ENCODE data around the gene KXD1. TPM values are rescaled to one million over a fixed set of nuclear protein-coding genes. Genes with fewer than 3 reads are reported as not detected.
A peak's percentile ranks its signal among the peaks of the same experiment; 100 is the strongest.

Gene KXD1
- total RNA-seq, 1 experiment from 2014 or later: 138 TPM

DNA sequence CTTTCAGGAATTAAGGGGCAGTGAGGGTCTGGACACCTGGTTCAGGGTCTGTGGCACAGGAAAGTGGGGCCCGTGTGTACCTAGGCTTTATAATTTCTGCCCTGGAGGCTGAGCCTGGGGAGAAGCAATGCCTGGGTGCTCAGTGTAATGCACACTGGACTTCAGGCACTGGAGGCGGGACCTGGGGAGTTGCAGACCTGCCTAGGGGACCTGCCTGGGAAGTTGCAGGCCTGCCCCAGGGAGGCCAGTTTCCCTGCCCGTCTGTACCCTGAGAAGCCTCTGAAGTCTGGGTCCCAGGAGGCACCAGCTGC is 52.5 kb downstream of the KXD1 start:
- TF ChIP-seq, protein P1, sequence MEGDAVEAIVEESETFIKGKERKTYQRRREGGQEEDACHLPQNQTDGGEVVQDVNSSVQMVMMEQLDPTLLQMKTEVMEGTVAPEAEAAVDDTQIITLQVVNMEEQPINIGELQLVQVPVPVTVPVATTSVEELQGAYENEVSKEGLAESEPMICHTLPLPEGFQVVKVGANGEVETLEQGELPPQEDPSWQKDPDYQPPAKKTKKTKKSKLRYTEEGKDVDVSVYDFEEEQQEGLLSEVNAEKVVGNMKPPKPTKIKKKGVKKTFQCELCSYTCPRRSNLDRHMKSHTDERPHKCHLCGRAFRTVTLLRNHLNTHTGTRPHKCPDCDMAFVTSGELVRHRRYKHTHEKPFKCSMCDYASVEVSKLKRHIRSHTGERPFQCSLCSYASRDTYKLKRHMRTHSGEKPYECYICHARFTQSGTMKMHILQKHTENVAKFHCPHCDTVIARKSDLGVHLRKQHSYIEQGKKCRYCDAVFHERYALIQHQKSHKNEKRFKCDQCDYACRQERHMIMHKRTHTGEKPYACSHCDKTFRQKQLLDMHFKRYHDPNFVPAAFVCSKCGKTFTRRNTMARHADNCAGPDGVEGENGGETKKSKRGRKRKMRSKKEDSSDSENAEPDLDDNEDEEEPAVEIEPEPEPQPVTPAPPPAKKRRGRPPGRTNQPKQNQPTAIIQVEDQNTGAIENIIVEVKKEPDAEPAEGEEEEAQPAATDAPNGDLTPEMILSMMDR (conservative IDR thresholded peaks at IDR 0.05): no peak
- peaks cover 27% of the 10 kb centered on the region for H3K23me2 ChIP-seq (ENCODE audit: insufficient read length, low read depth, low read length, poor library complexity, severe bottlenecking)
- no peak overlapping the region for H2AFZ ChIP-seq (ENCODE audit: low read length)
- H4K8ac ChIP-seq (replicated peaks; ENCODE audit: insufficient read length, low read depth, low read length): no peak overlapping the region
- no peak overlapping the region for H3K23ac ChIP-seq (ENCODE audit: insufficient read length, low read depth, low read length)
- H3K56ac ChIP-seq (ENCODE audit: insufficient read length, low read depth, low read length): no peak overlapping the region
- H3K36me3 Mint-ChIP-seq (ENCODE audit: insufficient read depth in 1 of 3, low read depth in 3 of 3): peaks cover 0 to 2% (median 0%) of the 10 kb centered on the region in 3 experiments; a peak in 3 of 7 replicates
- H3K27ac ChIP-seq (ENCODE audit: insufficient read length, low read depth, low read length): no peak overlapping the region
- no peak overlapping the region for H4K91ac ChIP-seq (ENCODE audit: insufficient read length, low read depth, low read length)
- no peaks in the 10 kb centered on the region for H3K79me2 ChIP-seq (ENCODE audit: insufficient read depth, low read length)
- peaks cover 78% of the 10 kb centered on the region for H3K27me3 ChIP-seq (ENCODE audit: insufficient read depth, low read length)
- peaks cover 86% of the 10 kb centered on the region for H3K27me3 Mint-ChIP-seq (ENCODE audit: low read depth)
- no peak overlapping the region for H2BK20ac ChIP-seq (ENCODE audit: low read depth, low read length, poor library complexity, severe bottlenecking)
- H4K5ac ChIP-seq (ENCODE audit: insufficient read length, low read depth, low read length): no peak overlapping the region
- no peaks in the 10 kb centered on the region for H4K20me1 ChIP-seq (ENCODE audit: control insufficient read depth, insufficient read depth, insufficient read length)
- DNase-seq: no peak
- H3K79me1 ChIP-seq (ENCODE audit: insufficient read depth, low read depth, low read length, poor library complexity, severe bottlenecking): no peaks in the 10 kb centered on the region
- H3K4me1 ChIP-seq (ENCODE audit: insufficient read depth, low read length): peaks cover 17% of the 10 kb centered on the region
- no peak overlapping the region for H3T11ph ChIP-seq (ENCODE audit: low read length)
- no peak overlapping the region for H3K14ac ChIP-seq (ENCODE audit: insufficient read depth, low read length)
- peaks cover 0 to 2% of the 10 kb centered on the region in 2 experiments; a peak in 2 of 5 replicates for H3K9me3 Mint-ChIP-seq
- H3K4ac ChIP-seq (ENCODE audit: low read depth, low read length): no peak overlapping the region
- peaks cover 45 to 58% of the 10 kb centered on the region in 2 experiments for H3K4me1 Mint-ChIP-seq
- peak overlapping the region; percentile 44 for H3K4me2 ChIP-seq (ENCODE audit: insufficient read depth, insufficient read length, low read length)
- whole genome bisulfite sequencing (ENCODE audit: extremely low coverage, insufficient read length, low lambda C conversion rate): no CpG with 5 or more reads among the region's 3 CpGs
- no peak overlapping the region for H2BK5ac ChIP-seq (ENCODE audit: insufficient read length, low read length)
- H3K4me3 Mint-ChIP-seq: peak overlapping the region; percentile 30 to 60; a peak in 2 of 5 replicates
- no peak overlapping the region for H3K18ac ChIP-seq (ENCODE audit: insufficient read length, low read depth, low read length)
- H2BK12ac ChIP-seq (ENCODE audit: insufficient read length, low read depth, low read length): no peak overlapping the region
- H3K9ac ChIP-seq (ENCODE audit: extremely low read depth, insufficient read length, low read length): no peak overlapping the region
- H2AK5ac ChIP-seq (ENCODE audit: insufficient read length, low read length): no peak overlapping the region
- no peak overlapping the region for H2BK120ac ChIP-seq (ENCODE audit: low read depth, low read length, poor library complexity, severe bottlenecking)
- H2BK15ac ChIP-seq (ENCODE audit: low read depth, low read length): no peak overlapping the region; the same call in 1 of the 2 replicates
- no peak overlapping the region for H3K27ac Mint-ChIP-seq
- no peaks in the 10 kb centered on the region for H3K9me3 ChIP-seq (ENCODE audit: control insufficient read depth, low read depth, low read length)
